HG02938 (cell line): ENCODE results near the gene UBAP2L.
"Not testable (repeated sequence)": the region's sequence is repeated elsewhere in the genome, so short reads cannot be mapped to it uniquely, and the experiment has no call there.

Experiments
- ATAC-seq: cut with Tn5 transposase; IDR thresholded peaks from one replicate; pipeline ENCODE4 v1.9.1; 2021; ENCODE audit warnings: mild to moderate bottlenecking, moderate library complexity; ENCODE audit not compliant: unreplicated experiment

UBAP2L gene

DNA sequence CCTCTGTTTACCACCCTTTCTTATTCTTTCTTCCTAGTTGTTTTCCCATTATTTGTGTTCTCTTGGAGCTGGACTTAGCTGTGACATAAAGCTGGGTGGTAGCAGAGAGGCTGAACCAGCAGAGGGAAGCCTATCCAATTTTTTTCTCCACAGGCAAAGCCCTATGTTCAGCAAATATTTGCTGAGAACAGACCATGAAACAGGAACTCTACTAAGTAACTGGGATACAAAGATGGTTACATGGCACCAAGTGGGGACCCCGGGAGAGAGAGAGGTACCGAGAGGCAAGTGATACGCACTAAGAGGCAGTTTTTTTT lies 21.2 kb upstream of the UBAP2L start:
- ATAC-seq: no peak

DNA sequence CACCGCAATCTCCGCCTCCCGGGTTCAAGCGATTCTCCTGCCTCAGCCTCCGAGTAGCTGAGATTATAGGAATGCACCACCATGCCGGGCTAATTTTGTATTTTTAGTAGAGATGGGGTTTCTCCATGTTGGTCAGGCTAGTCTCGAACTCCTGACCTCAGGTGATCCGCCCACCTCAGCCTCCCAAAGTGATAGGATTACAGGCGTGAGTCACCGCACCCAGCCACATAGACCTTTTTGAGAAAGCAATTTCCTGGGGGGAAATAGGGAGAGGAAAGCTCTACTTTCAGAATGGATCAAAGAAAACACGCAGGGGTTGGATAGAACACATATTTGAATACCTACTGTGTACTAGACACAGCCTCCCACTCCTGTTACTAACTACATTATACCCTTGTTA lies 15.0 kb upstream of the UBAP2L start:
- not testable (repeated sequence) for ATAC-seq

DNA sequence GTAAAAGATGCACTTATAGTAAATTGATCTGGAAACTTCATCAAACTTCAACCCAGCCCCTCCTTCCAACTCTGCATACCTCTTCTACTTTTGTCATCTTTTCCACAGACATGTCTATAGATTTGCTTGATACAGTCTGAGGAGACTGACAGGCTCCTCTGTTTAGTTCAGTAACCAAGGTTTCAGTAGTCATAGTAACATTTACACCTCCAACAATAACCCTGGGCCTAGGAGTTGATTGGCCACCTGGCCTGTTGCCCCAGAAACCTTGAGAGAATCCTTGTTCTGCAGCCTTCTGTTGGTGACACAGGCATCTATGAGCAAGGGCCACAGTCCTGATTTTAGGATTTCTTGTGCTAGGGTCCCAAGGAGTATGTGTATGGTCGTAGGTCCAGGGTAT lies 14.6 kb upstream of the UBAP2L start, which contains the start of gene CFAP141:
CFAP141 (minus strand) TSS at position 138 of the 400 bp plus-strand sequence; CDS start at position 112, 26 bp downstream.
- no peak for ATAC-seq

DNA sequence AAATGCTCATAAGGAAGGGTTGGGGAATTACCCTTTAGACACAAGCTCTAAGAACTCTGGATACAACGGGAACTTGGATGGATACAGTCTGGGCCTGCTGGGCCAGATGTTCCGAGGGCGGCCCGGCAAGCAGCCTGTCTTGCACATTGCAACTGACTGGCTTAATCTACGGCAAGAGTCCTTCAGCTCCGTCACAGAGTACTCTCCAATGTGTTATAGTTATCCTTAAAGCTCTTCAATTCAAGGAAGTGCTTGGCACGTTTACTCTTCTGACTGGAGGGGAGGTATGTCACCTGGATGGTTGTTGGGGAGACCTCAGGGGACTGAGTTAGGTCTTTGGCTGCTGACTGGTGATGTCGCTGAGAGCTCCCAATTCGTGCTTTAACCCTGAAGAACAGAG lies 13.5 kb upstream of the UBAP2L start:
- ATAC-seq: no peak

GRCh38 chr1:154208677-154209388 lies 11.9 kb upstream of the UBAP2L start:
- no peak for ATAC-seq

DNA sequence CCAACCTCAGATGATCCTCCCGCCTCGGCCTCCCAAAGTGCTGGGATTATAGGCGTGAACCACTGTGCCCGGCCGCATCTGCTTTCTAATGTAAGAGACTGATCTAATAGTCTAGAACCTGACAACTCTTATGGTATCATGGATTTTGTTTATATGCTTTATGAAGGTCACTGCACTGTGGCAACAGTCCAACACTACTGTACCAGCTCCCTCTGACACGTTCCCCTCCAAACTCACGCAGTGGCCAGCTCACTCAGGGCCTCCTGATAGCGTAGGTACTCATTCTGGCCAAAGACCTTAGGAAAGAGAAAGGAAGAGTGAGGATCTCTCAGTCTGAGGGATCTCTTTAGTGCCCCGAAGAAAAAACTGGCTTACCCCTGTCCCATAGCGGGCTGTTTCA lies 8.7 kb upstream of the UBAP2L start:
- no peak for ATAC-seq

- no peak for ATAC-seq
Observed at GRCh38 chr1:154213274-154213673, 7.5 kb upstream of the UBAP2L start.

DNA sequence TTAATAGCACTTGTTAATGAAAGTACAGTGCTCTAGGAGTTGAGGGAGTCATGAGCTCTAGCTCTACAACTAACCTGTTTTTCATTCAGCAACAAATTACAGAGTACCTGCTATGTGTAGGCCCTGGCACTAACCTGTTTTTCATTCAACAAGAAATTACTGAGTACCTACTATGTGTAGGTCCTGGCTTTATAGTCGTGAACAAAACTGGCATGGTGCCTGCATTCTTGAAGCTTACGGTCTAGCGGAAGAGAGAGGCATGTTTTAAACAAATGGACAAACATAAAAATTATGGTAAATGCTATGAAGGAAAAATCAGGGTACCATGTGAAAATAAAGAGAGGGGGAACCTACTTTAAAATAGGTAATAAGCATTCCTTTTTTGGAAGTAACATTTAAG lies 2.2 kb upstream of the UBAP2L start:
- no peak for ATAC-seq

- no peak for ATAC-seq
Observed at GRCh38 chr1:154219541-154219940, 1.2 kb upstream of the UBAP2L start.

DNA sequence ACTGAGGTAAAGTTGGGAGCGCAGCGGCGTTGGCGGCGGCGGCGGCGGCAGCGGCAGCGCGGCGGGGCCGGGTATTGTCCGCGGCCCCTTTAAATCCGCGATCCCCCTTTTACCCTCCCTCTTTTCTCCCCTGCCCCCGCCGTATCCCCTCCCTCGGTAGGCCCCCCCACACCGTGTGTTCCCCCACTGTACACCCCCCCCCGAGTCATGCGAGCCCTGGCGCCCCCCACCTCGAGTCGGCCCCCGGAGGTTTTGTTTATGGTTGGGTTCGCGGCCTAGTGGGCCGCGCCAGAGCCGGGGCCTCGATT lies 169 bp downstream of the UBAP2L start:
- no peak for ATAC-seq

DNA sequence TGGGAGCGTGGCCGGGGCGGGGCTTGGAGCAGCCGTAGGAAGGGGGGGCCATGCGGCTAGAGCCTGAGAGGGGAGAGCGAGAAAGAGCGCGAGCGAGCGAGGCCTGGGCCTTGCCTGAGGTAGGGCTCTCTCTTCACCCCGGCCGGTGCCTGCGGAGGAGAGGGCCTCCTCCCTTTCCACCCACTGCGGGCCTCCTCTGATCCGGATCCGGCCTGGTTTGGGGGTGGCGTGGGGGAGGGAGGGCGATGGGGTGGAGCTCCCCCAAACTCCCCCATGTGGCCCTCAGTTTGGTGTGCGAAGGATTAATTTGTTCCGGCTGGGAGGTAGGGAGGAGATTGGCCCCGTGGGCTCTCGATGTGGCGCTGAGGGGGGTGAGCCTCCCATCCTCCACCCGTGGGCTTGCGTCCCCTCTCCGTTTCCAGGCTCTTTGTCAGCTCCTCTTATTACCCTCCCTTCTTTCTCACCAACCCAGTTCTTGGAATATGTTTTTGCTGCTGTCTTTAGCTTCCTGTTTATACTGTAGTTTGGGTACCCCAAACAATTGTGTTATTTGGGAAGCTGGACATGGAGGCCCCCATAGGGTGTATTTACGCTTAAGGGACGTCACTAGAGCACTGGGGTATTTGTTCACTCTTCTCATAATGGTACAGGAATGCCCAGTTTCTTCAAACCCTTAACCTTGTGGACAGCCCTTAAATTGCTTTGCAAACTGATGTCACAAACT lies 685 bp downstream of the UBAP2L start:
- peak; percentile 22 for ATAC-seq

DNA sequence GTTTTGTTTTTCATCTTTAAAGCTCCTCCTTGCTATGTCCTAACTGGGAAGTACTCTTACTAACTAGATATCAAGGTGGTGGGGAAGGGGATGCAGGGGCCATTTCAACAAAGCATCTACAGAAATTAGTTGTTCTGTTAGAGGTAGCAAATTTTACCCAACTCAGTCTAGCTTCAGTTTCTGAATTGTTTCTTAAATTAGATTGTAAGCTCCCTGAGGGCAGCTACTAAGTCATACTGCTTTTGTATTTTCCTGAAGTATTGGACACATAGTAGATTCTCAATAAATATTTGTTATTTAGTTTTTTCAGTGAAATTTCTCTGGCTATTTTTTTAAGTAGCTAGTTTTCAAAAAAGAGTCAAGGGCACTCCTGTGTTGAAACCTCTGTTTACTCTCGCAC lies 1.8 kb downstream of the UBAP2L start:
- ATAC-seq: no peak

- no peak for ATAC-seq
Observed at GRCh38 chr1:154222918-154223317, 2.2 kb downstream of the UBAP2L start.

DNA sequence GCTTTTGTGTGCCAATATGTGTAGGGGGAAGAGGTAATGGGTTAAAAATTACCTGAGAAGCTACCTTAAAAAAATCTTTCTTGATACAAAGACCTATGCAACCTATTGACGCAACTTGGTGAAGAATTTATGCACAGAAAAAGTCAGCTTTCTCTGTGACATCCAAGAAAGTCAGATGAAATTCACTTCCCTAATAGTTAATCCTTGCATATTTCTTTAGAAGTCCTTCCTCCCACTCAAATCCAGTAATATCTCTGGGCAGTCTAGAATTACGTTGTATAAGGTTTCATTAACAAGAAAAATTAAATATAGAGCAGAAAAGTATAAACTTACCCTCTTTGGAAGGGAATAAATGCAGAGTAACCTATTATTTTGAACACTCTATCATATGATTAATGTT lies 2.9 kb downstream of the UBAP2L start:
- no peak for ATAC-seq

- no peak for ATAC-seq
Observed at GRCh38 chr1:154225370-154225769, 4.6 kb downstream of the UBAP2L start.

GRCh38 chr1:154231112-154231511 lies 10.4 kb downstream of the UBAP2L start:
- not testable (repeated sequence) for ATAC-seq

- not testable (repeated sequence) for ATAC-seq
Observed at GRCh38 chr1:154233127-154233526, 12.4 kb downstream of the UBAP2L start.

- no peak for ATAC-seq
Observed at GRCh38 chr1:154236855-154237254, 16.1 kb downstream of the UBAP2L start.

- no peak for ATAC-seq
Observed at GRCh38 chr1:154237435-154237834, 16.7 kb downstream of the UBAP2L start.

- no peak for ATAC-seq
Observed at GRCh38 chr1:154237880-154238506, 17.2 kb downstream of the UBAP2L start.

GRCh38 chr1:154239491-154239890 lies 18.7 kb downstream of the UBAP2L start:
- ATAC-seq: no peak

DNA sequence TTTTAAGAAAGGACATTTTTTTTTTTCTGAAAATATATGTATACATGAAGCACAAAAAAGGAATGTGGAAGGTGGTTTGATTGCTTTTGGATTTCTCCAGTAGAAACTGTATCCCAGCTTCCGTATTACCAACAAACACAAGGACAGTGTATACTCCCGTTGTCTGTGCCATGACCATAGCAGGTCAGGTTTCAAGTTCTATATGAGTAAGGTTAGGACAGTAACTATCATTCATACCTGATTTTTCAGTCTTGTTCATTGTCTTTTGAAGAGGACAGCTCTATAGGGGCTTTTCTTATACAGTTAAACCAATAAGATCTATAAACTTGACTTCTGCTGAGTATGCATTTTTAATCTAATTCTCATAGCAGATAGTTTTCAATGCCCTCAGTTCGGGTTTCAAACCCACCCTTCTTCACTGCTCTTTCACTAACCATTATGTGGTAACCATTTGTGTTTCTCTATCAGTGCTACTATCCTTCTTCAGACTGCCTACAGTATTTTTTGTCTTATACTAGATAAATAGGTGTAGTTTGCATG lies 19.6 kb downstream of the UBAP2L start:
- no peak for ATAC-seq
